MCF 10A (cell line): ENCODE measurements around the gene GPHN. TPM values are rescaled to one million over a fixed set of nuclear protein-coding genes. Genes with fewer than 3 reads are reported as not detected.

Source experiments
- BruUV-seq: library from RNA; stranded (reverse); fragments of 400-500 nt; replicated peaks from 2 replicates; lab custom pipeline; 2021; lab: Mats Ljungman, UMichigan
- CTCF ChIA-PET: fragments of 300-600 bp; sonication (Branson Sonifier 250); formaldehyde crosslinking; extraction: SDS; loops from one replicate; lab custom pipeline; 2021; ENCODE audit warnings: antibody characterized with exemption, inconsistent platforms; lab: Yijun Ruan, JAX
- POLR2A ChIA-PET: fragments of 300-600, 350-650 bp; sonication (Branson Sonifier 250); formaldehyde crosslinking; extraction: SDS; loops from one replicate; lab custom pipeline; 2020; ENCODE audit warnings: antibody characterized with exemption, inconsistent platforms; lab: Yijun Ruan, JAX
- DNase-seq: peaks from one replicate; pipeline ENCODE4 v3.0.0-alpha.2; 2018; ENCODE audit not compliant: unreplicated experiment
- H3K27ac Mint-ChIP-seq: one replicate; pipeline ENCODE4 v1.8.0; 2022; ENCODE audit warnings: mild to moderate bottlenecking, low read depth, mixed read lengths; ENCODE audit not compliant: unreplicated experiment
- H3K27me3 Mint-ChIP-seq: one replicate; pipeline ENCODE4 v1.8.0; 2022; ENCODE audit warnings: mixed read lengths; ENCODE audit not compliant: insufficient read depth, unreplicated experiment
- H3K36me3 Mint-ChIP-seq: one replicate; pipeline ENCODE4 v1.8.0; 2022; ENCODE audit warnings: mild to moderate bottlenecking, moderate library complexity, mixed read lengths; ENCODE audit not compliant: insufficient read depth, unreplicated experiment
- H3K4me1 Mint-ChIP-seq: one replicate; pipeline ENCODE4 v1.8.0; 2022; ENCODE audit warnings: mixed read lengths; ENCODE audit not compliant: insufficient read depth, unreplicated experiment
- H3K4me3 Mint-ChIP-seq: one replicate; pipeline ENCODE4 v1.8.0; 2022; ENCODE audit warnings: mild to moderate bottlenecking, moderate library complexity, mixed read lengths; ENCODE audit not compliant: unreplicated experiment
- H3K9me3 Mint-ChIP-seq: one replicate; pipeline ENCODE4 v1.8.0; 2022; ENCODE audit warnings: mixed read lengths; ENCODE audit not compliant: unreplicated experiment
- intact Hi-C: fragments of 100-400 bp; cut with micrococcal nuclease; formaldehyde crosslinking; loops from 2 replicates; pipeline ENCODE4 v1.14.1; 2022
- total RNA-seq: library from RNA; stranded (reverse); gene quantifications from 2 replicates; pipeline ENCODE4 v1.2.3, GENCODE V29; 2022
- TF ChIP-seq, protein P1 (sequence below): fragments of 200-600 bp; IDR thresholded peaks from one replicate; pipeline ENCODE4 v1.8.0; 2022; ENCODE audit warnings: antibody characterized with exemption, mild to moderate bottlenecking; ENCODE audit not compliant: unreplicated experiment

Gene GPHN
- total RNA-seq, 1 experiment from 2014 or later, result 26.8 TPM

DNA sequence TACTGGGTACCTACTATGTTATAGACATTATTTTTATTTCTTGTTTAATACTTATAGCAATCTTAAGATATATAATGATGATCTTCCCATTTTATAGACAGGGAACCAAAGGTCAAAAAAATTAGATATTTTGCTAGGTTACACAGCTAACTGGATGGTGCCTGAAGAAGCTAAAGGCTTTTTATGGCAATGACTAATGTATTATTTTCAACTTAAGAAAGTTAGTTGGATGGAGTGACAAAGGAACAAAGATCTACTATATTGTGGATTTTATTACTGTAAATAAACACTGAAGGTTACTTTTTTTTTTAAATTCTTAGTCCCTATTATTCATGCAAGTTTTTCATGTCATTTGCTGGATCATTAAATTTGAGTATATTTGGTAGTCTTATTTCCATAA lies 227.9 kb downstream of the GPHN start:
- BruUV-seq, result no TSS peak
- Mint-ChIP-seq H3K27ac (no peak overlapping the region), H3K27me3 (no peaks in the 10 kb centered on the region), H3K4me3 (no peak overlapping the region), H3K4me1 (no peaks in the 10 kb centered on the region), H3K9me3 (peaks cover 21% of the 10 kb centered on the region), H3K36me3 (peaks cover 7% of the 10 kb centered on the region)
- no peak for DNase-seq
- ChIA-PET CTCF (no interaction called here), POLR2A (no interaction called here)
- intact Hi-C loops, result no loop called here
- TF ChIP-seq, protein P1, sequence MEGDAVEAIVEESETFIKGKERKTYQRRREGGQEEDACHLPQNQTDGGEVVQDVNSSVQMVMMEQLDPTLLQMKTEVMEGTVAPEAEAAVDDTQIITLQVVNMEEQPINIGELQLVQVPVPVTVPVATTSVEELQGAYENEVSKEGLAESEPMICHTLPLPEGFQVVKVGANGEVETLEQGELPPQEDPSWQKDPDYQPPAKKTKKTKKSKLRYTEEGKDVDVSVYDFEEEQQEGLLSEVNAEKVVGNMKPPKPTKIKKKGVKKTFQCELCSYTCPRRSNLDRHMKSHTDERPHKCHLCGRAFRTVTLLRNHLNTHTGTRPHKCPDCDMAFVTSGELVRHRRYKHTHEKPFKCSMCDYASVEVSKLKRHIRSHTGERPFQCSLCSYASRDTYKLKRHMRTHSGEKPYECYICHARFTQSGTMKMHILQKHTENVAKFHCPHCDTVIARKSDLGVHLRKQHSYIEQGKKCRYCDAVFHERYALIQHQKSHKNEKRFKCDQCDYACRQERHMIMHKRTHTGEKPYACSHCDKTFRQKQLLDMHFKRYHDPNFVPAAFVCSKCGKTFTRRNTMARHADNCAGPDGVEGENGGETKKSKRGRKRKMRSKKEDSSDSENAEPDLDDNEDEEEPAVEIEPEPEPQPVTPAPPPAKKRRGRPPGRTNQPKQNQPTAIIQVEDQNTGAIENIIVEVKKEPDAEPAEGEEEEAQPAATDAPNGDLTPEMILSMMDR, result no peak

DNA sequence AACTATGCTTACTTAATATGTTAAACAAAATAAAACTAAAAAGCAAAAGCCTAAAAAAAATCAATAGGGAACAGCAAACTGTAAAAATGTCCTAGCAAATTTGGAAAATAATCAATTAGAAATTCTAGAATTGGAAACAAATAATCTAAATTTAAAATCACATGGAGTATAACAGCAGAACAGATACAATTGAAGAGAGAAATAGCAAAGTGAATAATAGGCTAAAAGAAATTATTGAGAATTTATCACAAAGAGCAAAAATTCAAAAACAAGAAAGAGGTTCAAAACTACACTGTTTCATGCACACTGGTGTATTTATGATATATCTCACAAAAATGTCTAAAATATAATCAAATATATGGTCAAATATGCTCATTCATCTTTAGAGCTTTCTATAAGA lies 231.9 kb downstream of the GPHN start:
- BruUV-seq, result no TSS peak
- Mint-ChIP-seq H3K4me1 (no peaks in the 10 kb centered on the region), H3K27me3 (no peaks in the 10 kb centered on the region), H3K36me3 (peaks cover 7% of the 10 kb centered on the region), H3K9me3 (peaks cover 7% of the 10 kb centered on the region), H3K27ac (no peak overlapping the region), H3K4me3 (no peak overlapping the region)
- DNase-seq, result no peak
- ChIA-PET POLR2A (interaction anchor here (0.6 kb wide), 1 partner anchor 99 kb away, joined by 3 read pairs; no protein-coding TSS in a partner anchor), CTCF (interaction anchor here (0.5 kb wide), 1 partner anchor 262 kb away, joined by 3 read pairs; no protein-coding TSS in a partner anchor)
- TF ChIP-seq, protein P1, result no peak
- intact Hi-C loops, result no loop called here

DNA sequence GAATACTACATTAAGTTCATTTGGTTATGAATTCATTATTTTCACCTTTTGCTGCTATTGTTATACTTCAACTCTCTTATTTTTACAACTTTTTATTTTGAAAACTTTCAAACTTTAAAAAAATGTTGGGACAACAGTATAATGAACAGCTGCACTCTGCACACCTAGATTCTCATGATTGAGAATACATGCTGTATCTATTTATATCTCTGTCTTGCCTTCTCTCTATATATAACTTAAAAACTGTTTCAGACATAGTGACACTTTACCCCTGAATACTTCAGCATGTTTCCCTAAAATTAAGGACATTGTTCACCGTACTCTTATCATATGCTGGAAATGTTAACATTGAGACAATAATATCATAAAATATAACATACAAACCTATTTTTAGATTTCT lies 237.1 kb downstream of the GPHN start:
- Mint-ChIP-seq H3K9me3 (no peaks in the 10 kb centered on the region), H3K4me3 (no peak overlapping the region), H3K36me3 (peaks cover under 1% of the 10 kb centered on the region), H3K27me3 (no peaks in the 10 kb centered on the region), H3K4me1 (no peaks in the 10 kb centered on the region), H3K27ac (no peak overlapping the region)
- CTCF ChIA-PET, result interaction anchor here (0.8 to 1.5 kb wide), 3 partner anchors 84 to 246 kb away, joined by 4 to 6 read pairs (median 5); no protein-coding TSS in a partner anchor
- TF ChIP-seq, protein P1, result no peak
- intact Hi-C loops, result no loop called here
- BruUV-seq, result no TSS peak
- DNase-seq, result no peak
- POLR2A ChIA-PET, result interaction anchor here (0.6 kb wide), 1 partner anchor 21 kb away, joined by 3 read pairs; no protein-coding TSS in a partner anchor

DNA sequence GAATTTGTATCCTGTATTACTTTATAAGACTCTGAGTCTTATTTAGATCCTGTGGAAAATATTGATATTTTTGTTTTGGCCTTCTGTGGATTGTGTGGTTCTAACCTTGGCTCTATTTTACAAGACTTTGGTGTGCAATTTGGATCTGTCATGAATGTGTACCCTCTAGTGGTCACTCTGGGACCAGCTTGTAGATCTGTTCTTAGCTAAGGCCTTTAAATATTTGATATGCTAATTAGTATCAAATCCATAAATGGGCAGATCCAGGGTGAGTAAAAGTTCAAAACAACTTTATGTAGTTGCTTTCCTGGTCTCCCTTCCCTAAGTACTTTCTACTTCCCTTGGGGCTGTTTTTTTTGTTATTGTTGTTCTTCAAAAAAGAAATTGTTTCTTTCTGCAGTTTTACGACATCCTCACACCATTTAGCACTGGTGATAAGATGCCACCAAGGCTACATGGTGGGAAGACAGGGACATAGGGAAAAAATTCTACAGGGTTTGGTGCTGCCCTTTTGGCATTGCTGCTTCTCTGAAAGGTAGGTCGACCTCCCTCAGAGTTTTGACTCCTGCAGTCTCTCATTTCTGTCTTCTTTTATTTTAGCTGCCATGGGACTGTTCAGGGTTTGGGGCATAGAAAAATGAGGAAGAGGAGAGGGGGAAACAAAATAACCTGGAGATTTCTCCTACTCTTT lies 238.5 kb downstream of the GPHN start:
- Mint-ChIP-seq H3K4me1 (no peaks in the 10 kb centered on the region), H3K36me3 (no peaks in the 10 kb centered on the region), H3K27me3 (no peaks in the 10 kb centered on the region), H3K9me3 (no peaks in the 10 kb centered on the region), H3K27ac (no peak overlapping the region), H3K4me3 (no peak overlapping the region)
- TF ChIP-seq, protein P1, result peak; percentile 57
- ChIA-PET CTCF (interaction anchor here (0.6 to 1.5 kb wide), 7 partner anchors 9 to 966 kb away, joined by 3 to 6 read pairs (median 4); no protein-coding TSS in a partner anchor), POLR2A (no interaction called here)
- peak; percentile 54 for DNase-seq
- no TSS peak for BruUV-seq
- intact Hi-C loops, result loop anchor here (2.0 kb wide), 1 partner anchor 122 kb away; no protein-coding TSS in a partner anchor
